OCI-LY1 (cell line): Measurements from ENCODE around the gene MYLK2.

Experiments used
- H2AFZ ChIP-seq: fragments of 200-600 bp; sonication (generic), shearing (Covaris generic); 2 replicates; pipeline ENCODE4 v1.6.0; 2014; ENCODE audit warnings: antibody characterized with exemption, mild to moderate bottlenecking, low read length
- H3F3A ChIP-seq: fragments of 200-600 bp; sonication (generic), shearing (Covaris generic); 2 replicates; pipeline ENCODE4 v1.6.0; 2014; ENCODE audit warnings: mild to moderate bottlenecking, antibody characterized with exemption, low read length, moderate library complexity; ENCODE audit not compliant: insufficient read depth
- H3K27ac ChIP-seq: fragments of 200-600 bp; sonication (generic); 2 replicates; pipeline ENCODE4 v1.5.1; 2014; ENCODE audit warnings: low read length, mixed run types, mild to moderate bottlenecking, low read depth; ENCODE audit not compliant: poor library complexity, severe bottlenecking
- H3K27me3 ChIP-seq: fragments of 200-600 bp; sonication (generic); 2 replicates; pipeline ENCODE4 v1.6.0; 2014; ENCODE audit warnings: antibody characterized with exemption, mild to moderate bottlenecking, low read length, moderate library complexity; ENCODE audit not compliant: insufficient read depth
- H3K36me3 ChIP-seq: fragments of 200-600 bp; sonication (generic); 2 replicates; pipeline ENCODE4 v1.6.1; 2014; ENCODE audit warnings: mild to moderate bottlenecking, antibody characterized with exemption, low read length, moderate library complexity, mixed read lengths; ENCODE audit not compliant: insufficient read depth
- H3K4me1 ChIP-seq: fragments of 200-600 bp; sonication (generic); 2 replicates; pipeline ENCODE4 v1.5.1; 2014; ENCODE audit warnings: mild to moderate bottlenecking, low read length, moderate library complexity; ENCODE audit not compliant: insufficient read depth, severe bottlenecking
- H3K4me2 ChIP-seq: fragments of 200-600 bp; sonication (generic), shearing (Covaris generic); 2 replicates; pipeline ENCODE4 v1.6.1; 2014; ENCODE audit warnings: low read length
- H3K4me3 ChIP-seq: fragments of 200-600 bp; sonication (generic); 2 replicates; pipeline ENCODE4 v1.5.1; 2014; ENCODE audit warnings: low read length, low read depth, mild to moderate bottlenecking, mixed read lengths; ENCODE audit not compliant: poor library complexity, severe bottlenecking
- H3K79me2 ChIP-seq: fragments of 200-600 bp; shearing (Covaris generic); 2 replicates; pipeline ENCODE4 v1.6.1; 2016; ENCODE audit warnings: mixed run types, low read length, mixed read lengths; ENCODE audit not compliant: insufficient read depth
- H3K9ac ChIP-seq: fragments of 200-600 bp; sonication (generic), shearing (Covaris generic); 2 replicates; pipeline ENCODE4 v1.6.1; 2014; ENCODE audit warnings: mild to moderate bottlenecking, low read length, mixed read lengths
- H3K9me2 ChIP-seq: fragments of 200-600 bp; sonication (generic), shearing (Covaris generic); 2 replicates; pipeline ENCODE4 v1.6.1; 2014; ENCODE audit warnings: low read depth, mild to moderate bottlenecking, low read length, mixed read lengths
- H3K9me3 ChIP-seq: fragments of 200-600 bp; shearing (Covaris generic); 2 replicates; pipeline ENCODE4 v1.6.1; 2014; ENCODE audit warnings: low read length, mixed read lengths
- H4K20me1 ChIP-seq: fragments of 200-600 bp; sonication (generic), shearing (Covaris generic); 2 replicates; pipeline ENCODE4 v1.6.0; 2016; ENCODE audit warnings: mild to moderate bottlenecking, low read length; ENCODE audit not compliant: insufficient read depth
- CTCF ChIP-seq: fragments of 200-600 bp; sonication (generic), shearing (Covaris generic); IDR thresholded peaks from 2 replicates; pipeline ENCODE4 v1.5.1; 2017; ENCODE audit warnings: mild to moderate bottlenecking, antibody characterized with exemption, low read length, moderate library complexity, mixed read lengths
- EZH2 ChIP-seq: fragments of 200-600 bp; sonication (generic), shearing (Covaris generic); IDR thresholded peaks from 2 replicates; pipeline ENCODE4 v1.8.0; 2017; ENCODE audit warnings: borderline replicate concordance, mixed run types, mild to moderate bottlenecking, antibody characterized with exemption, low read length, moderate library complexity, mixed read lengths

Gene MYLK2

GRCh38 chr20:31831211-31831610 lies 12.1 kb downstream of the MYLK2 start:
- Histone ChIP-seq H3K9me3 (no peaks in the 10 kb centered on the region), H3K27ac (no peak overlapping the region), H2AFZ (no peak overlapping the region), H3K4me3 (no peak overlapping the region), H3K4me1 (peaks cover 7% of the 10 kb centered on the region), H3K9ac (no peak overlapping the region), H3F3A (no peaks in the 10 kb centered on the region), H3K36me3 (no peaks in the 10 kb centered on the region), H4K20me1 (no peaks in the 10 kb centered on the region), H3K4me2 (no peak overlapping the region), H3K9me2 (no peaks in the 10 kb centered on the region), H3K79me2 (no peaks in the 10 kb centered on the region), H3K27me3 (no peaks in the 10 kb centered on the region)
- TF ChIP-seq EZH2 (no peak), CTCF (no peak)

- Histone ChIP-seq H3K79me2 (no peaks in the 10 kb centered on the region), H4K20me1 (no peaks in the 10 kb centered on the region), H3F3A (no peaks in the 10 kb centered on the region), H3K27me3 (no peaks in the 10 kb centered on the region), H3K4me3 (no peak overlapping the region), H3K4me2 (no peak overlapping the region), H3K4me1 (peaks cover 7% of the 10 kb centered on the region), H3K9me2 (no peaks in the 10 kb centered on the region), H3K36me3 (no peaks in the 10 kb centered on the region), H2AFZ (no peak overlapping the region), H3K27ac (no peak overlapping the region), H3K9me3 (no peaks in the 10 kb centered on the region), H3K9ac (no peak overlapping the region)
- TF ChIP-seq CTCF, result no peak
- TF ChIP-seq EZH2, result no peak
These were observed 12.7 kb downstream of the MYLK2 start for GRCh38 chr20:31831771-31832306.

DNA sequence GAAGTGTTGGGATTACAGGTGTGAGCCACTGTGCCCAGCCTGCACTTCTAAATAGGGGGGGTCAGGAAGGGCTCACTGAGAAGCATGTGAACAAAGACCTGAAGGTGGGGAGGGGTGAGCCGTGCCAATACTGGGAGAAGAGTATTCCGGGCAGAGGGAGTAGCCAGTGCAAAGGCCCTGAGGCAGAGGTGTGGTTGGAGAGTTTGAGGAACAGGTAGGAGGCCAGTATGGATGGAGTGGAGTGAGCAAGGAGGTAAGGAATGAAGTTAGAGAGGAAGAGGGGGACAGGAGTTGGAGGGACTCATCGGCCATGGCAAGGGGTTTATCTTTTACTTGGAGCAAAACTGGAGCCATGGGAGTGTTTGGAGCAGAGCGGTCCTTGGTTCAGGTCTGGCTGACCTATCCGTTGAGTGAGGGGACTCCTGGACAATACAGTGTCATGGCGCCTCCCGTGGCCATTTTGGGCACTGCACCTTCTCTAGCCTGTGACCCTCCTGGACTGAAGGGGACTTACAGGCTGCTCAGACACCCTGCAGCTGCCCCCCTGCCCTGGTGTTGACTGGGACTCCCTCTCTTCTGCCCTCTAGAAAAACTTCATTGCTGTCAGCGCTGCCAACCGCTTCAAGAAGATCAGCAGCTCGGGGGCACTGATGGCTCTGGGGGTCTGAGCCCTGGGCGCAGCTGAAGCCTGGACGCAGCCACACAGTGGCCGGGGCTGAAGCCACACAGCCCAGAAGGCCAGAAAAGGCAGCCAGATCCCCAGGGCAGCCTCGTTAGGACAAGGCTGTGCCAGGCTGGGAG lies 14.2 kb downstream of the MYLK2 start:
- Histone ChIP-seq H3F3A (no peaks in the 10 kb centered on the region), H4K20me1 (no peaks in the 10 kb centered on the region), H3K27me3 (no peaks in the 10 kb centered on the region), H3K9me3 (no peaks in the 10 kb centered on the region), H3K4me3 (no peak overlapping the region), H2AFZ (no peak overlapping the region), H3K27ac (no peak overlapping the region), H3K9me2 (no peaks in the 10 kb centered on the region), H3K36me3 (no peaks in the 10 kb centered on the region), H3K79me2 (no peaks in the 10 kb centered on the region), H3K4me1 (peaks cover 7% of the 10 kb centered on the region), H3K4me2 (no peak overlapping the region), H3K9ac (no peak overlapping the region)
- TF ChIP-seq CTCF (peak; percentile 74), EZH2 (no peak)
